Caco-2 (cell line): ENCODE measurements around the gene TTPAL. TPM values are rescaled to one million over a fixed set of nuclear protein-coding genes. Genes with fewer than 3 reads are reported as not detected.

Experiments used
- BruUV-seq: library from RNA; stranded (reverse); fragments of 400-500 nt; replicated peaks from 2 replicates; lab custom pipeline; 2021; lab: Mats Ljungman, UMichigan
- CTCF ChIA-PET: fragments of 300-600 bp; sonication (Branson Sonifier 250); formaldehyde crosslinking; loops from one replicate; lab custom pipeline; 2022; ENCODE audit warnings: antibody characterized with exemption; lab: Charles Lee
- POLR2A ChIA-PET: fragments of 300-600 bp; sonication (Branson Sonifier 250); formaldehyde crosslinking; loops from one replicate; lab custom pipeline; 2022; ENCODE audit warnings: antibody characterized with exemption; lab: Charles Lee
- DNase-seq, 2 experiments: peaks; one replicate each; pipeline versions ENCODE4 v3.0.0 to v3.0.0-alpha.2; 2020 to 2022
- H3K27me3 ChIP-seq: replicated peaks from 2 replicates; pipeline ENCODE4 v1.6.0; 2011; ENCODE audit warnings: low read length; ENCODE audit not compliant: control insufficient read depth, insufficient read depth
- H3K36me3 ChIP-seq: 2 replicates; pipeline ENCODE4 v1.5.1; 2011; ENCODE audit warnings: low read length; ENCODE audit not compliant: control insufficient read depth, insufficient read depth
- H3K4me1 ChIP-seq: fragments of 250-450 bp; sonication (Bioruptor Pico); 2 replicates; pipeline ENCODE4 v1.5.1; 2020; ENCODE audit warnings: mild to moderate bottlenecking
- H3K4me3 ChIP-seq: 2 replicates; pipeline ENCODE4 v1.5.1; 2011; ENCODE audit warnings: low read depth, mild to moderate bottlenecking, control low read depth, low read length
- H3K9me3 ChIP-seq: fragments of 250-450 bp; sonication (Bioruptor Pico); 2 replicates; pipeline ENCODE4 v1.5.1; 2020; ENCODE audit warnings: mild to moderate bottlenecking, moderate library complexity
- H3K27ac Mint-ChIP-seq: one replicate; pipeline ENCODE4 v1.8.0; 2022; ENCODE audit warnings: mixed read lengths; ENCODE audit not compliant: unreplicated experiment
- H3K27me3 Mint-ChIP-seq: one replicate; pipeline ENCODE4 v1.8.0; 2022; ENCODE audit warnings: mixed read lengths; ENCODE audit not compliant: insufficient read depth, unreplicated experiment
- H3K36me3 Mint-ChIP-seq: one replicate; pipeline ENCODE4 v1.8.0; 2022; ENCODE audit warnings: mild to moderate bottlenecking, mixed read lengths; ENCODE audit not compliant: insufficient read depth, unreplicated experiment
- H3K4me1 Mint-ChIP-seq: one replicate; pipeline ENCODE4 v1.8.0; 2022; ENCODE audit warnings: low read depth, mixed read lengths; ENCODE audit not compliant: unreplicated experiment
- H3K4me3 Mint-ChIP-seq: one replicate; pipeline ENCODE4 v1.8.0; 2022; ENCODE audit warnings: mild to moderate bottlenecking, moderate library complexity, mixed read lengths; ENCODE audit not compliant: unreplicated experiment
- H3K9me3 Mint-ChIP-seq: one replicate; pipeline ENCODE4 v1.8.0; 2022; ENCODE audit warnings: mixed read lengths; ENCODE audit not compliant: unreplicated experiment
- CTCF ChIP-seq, 2 experiments: fragments of 200-600 bp in 1 of 2; IDR thresholded peaks; 1 replicate in 1 of 2; 2 replicates in 1 of 2; pipeline versions ENCODE4 v1.5.1 to v1.8.0; 2011 to 2022; ENCODE audit warnings: antibody characterized with exemption in 1 of 2, control low read depth in 1 of 2, inconsistent platforms in 1 of 2, low read depth in 1 of 2, low read length in 1 of 2, mild to moderate bottlenecking in 1 of 2, moderate library complexity in 1 of 2; ENCODE audit not compliant: insufficient read depth in 1 of 2, severe bottlenecking in 1 of 2, unreplicated experiment in 1 of 2
- intact Hi-C: fragments of 100-400 bp; cut with micrococcal nuclease; formaldehyde crosslinking; loops from one replicate; pipeline ENCODE4 v1.10.0; 2022; ENCODE audit not compliant: unreplicated experiment
- total RNA-seq: library from RNA; stranded (reverse); gene quantifications from 2 replicates; pipeline ENCODE4 v1.2.3, GENCODE V29; 2022

TTPAL gene
- total RNA-seq, 1 experiment from 2014 or later: 54.6 TPM

- DNase-seq: no peak
- no TSS peak for BruUV-seq
- Mint-ChIP-seq H3K4me3 (no peak overlapping the region), H3K27me3 (no peaks in the 10 kb centered on the region), H3K4me1 (peaks cover 15% of the 10 kb centered on the region), H3K36me3 (peaks cover 55% of the 10 kb centered on the region), H3K9me3 (no peaks in the 10 kb centered on the region), H3K27ac (no peak overlapping the region)
- intact Hi-C loops: no loop called here
- no peak overlapping the region for H3K4me3 ChIP-seq
- no peaks in the 10 kb centered on the region for H3K27me3 ChIP-seq
- CTCF ChIA-PET: interaction anchor here (0.5 kb wide), 1 partner anchor 100 kb away, joined by 3 read pairs; no protein-coding TSS in a partner anchor
- H3K36me3 ChIP-seq: peaks cover 3% of the 10 kb centered on the region
- H3K4me1 ChIP-seq: peaks cover 10% of the 10 kb centered on the region
- TF ChIP-seq CTCF (IDR thresholded peaks at IDR 0.05; ENCODE audit: insufficient read depth in 1 of 2, low read depth in 1 of 2, low read length in 1 of 2, severe bottlenecking in 1 of 2, unreplicated experiment in 1 of 2): no peak
- POLR2A ChIA-PET: no interaction called here
- H3K9me3 ChIP-seq: no peaks in the 10 kb centered on the region
These were observed 4.4 kb downstream of the TTPAL start for GRCh38 chr20:44480097-44480496.

GRCh38 chr20:44481719-44482416 lies 6.2 kb downstream of the TTPAL start:
- POLR2A ChIA-PET: no interaction called here
- Mint-ChIP-seq H3K9me3 (no peaks in the 10 kb centered on the region), H3K27me3 (no peaks in the 10 kb centered on the region), H3K4me1 (peaks cover 2% of the 10 kb centered on the region), H3K27ac (no peak overlapping the region), H3K4me3 (no peak overlapping the region), H3K36me3 (peaks cover 58% of the 10 kb centered on the region)
- CTCF ChIA-PET: interaction anchor here (0.7 kb wide), 1 partner anchor 345 kb away, joined by 7 read pairs; no protein-coding TSS in a partner anchor
- H3K4me3 ChIP-seq: no peak overlapping the region
- H3K36me3 ChIP-seq: peaks cover 3% of the 10 kb centered on the region
- TF ChIP-seq CTCF (IDR thresholded peaks at IDR 0.05; ENCODE audit: insufficient read depth in 1 of 2, low read depth in 1 of 2, low read length in 1 of 2, severe bottlenecking in 1 of 2, unreplicated experiment in 1 of 2): no peak
- no peaks in the 10 kb centered on the region for H3K9me3 ChIP-seq
- no TSS peak for BruUV-seq
- H3K4me1 ChIP-seq: peaks cover 2% of the 10 kb centered on the region; the same call in 1 of the 2 replicates
- H3K27me3 ChIP-seq: no peaks in the 10 kb centered on the region
- no peak for DNase-seq
- intact Hi-C loops: no loop called here

GRCh38 chr20:44483112-44483511 lies 7.4 kb downstream of the TTPAL start:
- ChIA-PET POLR2A (no interaction called here), CTCF (interaction anchor here (0.8 kb wide), 1 partner anchor 266 kb away, joined by 3 read pairs; no protein-coding TSS in a partner anchor)
- Histone ChIP-seq H3K4me3 (no peak overlapping the region), H3K36me3 (peaks cover 3% of the 10 kb centered on the region), H3K27me3 (no peaks in the 10 kb centered on the region), H3K9me3 (no peaks in the 10 kb centered on the region), H3K4me1 (no peaks in the 10 kb centered on the region)
- BruUV-seq: no TSS peak
- no peak overlapping the region for H3K27ac Mint-ChIP-seq
- H3K4me3 Mint-ChIP-seq: no peak overlapping the region
- no peaks in the 10 kb centered on the region for H3K27me3 Mint-ChIP-seq
- TF ChIP-seq CTCF (IDR thresholded peaks at IDR 0.05; ENCODE audit: insufficient read depth in 1 of 2, low read depth in 1 of 2, low read length in 1 of 2, severe bottlenecking in 1 of 2, unreplicated experiment in 1 of 2): no peak
- no peaks in the 10 kb centered on the region for H3K4me1 Mint-ChIP-seq
- no peak for DNase-seq
- H3K36me3 Mint-ChIP-seq: peaks cover 68% of the 10 kb centered on the region
- no peaks in the 10 kb centered on the region for H3K9me3 Mint-ChIP-seq
- intact Hi-C loops: no loop called here
